ENCODE results near the gene DGKD.

Gene DGKD

GRCh38 chr2:233448220-233448559 is 93.9 kb downstream of the DGKD start:
- peak; percentile 75 for DNase-seq

GRCh38 chr2:233448575-233448974 is 94.3 kb downstream of the DGKD start:
- no peak for DNase-seq

DNA sequence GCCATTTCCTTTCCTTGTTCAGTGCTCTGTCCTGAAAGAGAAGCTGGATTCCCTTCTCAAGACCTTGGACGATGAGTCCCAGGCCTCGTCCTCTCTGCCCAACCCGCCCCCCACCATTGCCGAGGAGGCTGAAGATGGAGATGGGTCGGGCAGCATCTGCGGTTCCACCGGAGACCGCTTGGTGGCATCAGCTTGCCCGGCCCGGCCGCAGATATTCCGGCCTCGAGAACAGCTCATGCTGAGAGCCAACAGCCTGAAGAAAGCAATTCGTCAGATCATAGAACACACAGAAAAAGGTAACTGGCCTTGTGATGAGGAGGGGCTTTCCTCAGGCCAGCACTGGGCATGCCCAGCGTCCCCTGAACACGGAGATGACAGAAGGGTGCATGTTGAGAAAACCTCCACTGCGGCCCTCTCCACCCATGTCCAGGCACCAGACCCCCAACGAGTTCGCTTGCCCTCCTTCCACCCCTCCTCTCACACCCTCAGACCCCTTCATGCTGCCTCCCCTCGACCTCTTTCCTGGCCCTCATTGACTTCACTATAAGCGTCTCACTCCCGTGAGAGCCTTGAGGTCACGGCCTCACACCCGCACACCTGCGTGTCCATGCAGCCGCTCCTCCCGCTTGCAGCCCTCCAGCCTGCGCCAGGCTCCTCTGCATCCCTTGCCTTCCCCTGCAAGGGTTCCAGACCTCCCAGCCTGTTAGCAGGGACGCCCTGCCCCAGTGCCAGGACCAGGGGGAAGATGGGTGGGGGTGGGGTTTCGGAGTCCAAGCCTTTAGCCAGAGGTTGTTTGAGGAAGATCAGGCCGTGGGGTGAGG is 95.0 kb downstream of the DGKD start:
- DNase-seq, result peak; percentile 73

- DNase-seq, result peak; percentile 43
Observed at GRCh38 chr2:233449921-233450863, 95.9 kb downstream of the DGKD start.

GRCh38 chr2:233450864-233451575 is 96.7 kb downstream of the DGKD start:
- DNase-seq, result no peak

- DNase-seq, result no peak
Observed at GRCh38 chr2:233451950-233452349, 97.7 kb downstream of the DGKD start.

DNA sequence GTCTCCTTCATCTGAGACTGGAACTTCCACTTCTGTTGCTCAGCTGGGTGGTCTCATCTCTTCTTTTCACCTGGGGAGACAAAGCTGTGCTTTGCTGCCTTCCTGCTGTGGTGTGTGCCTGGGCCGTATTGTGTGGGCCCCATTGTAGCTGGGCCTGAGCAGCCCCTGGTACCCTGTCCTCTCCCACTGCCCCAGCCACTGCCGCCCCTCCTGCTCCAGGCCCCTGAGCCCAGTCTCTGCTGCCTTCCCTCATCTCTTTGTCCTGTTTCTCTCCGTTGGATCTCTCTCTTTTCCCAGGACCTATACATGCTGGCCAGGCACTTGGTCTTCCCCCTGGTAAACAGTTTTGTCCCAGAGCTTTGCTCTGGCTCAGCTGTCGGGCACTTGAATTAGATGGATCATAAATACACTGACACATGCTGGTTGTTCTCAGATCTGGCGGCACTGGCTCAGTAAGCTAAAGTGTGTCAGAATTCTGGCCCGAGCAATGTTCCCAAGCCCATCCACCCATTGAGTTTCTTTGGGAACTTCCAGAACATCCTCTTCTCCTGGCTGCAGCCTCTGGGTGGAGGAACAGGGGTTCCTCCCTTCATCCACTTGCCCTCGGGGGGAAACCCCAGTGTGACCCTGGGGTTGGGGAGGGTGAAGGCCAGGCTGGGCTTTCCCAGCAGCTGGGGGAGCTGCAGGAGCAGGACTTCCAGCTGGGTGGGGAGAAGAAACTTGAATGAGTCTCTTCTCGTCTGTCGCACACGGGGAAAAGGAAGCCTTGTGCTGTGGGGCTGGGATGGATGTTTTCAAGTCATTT is 99.0 kb downstream of the DGKD start:
- no peak for DNase-seq

- no peak for DNase-seq
Observed at GRCh38 chr2:233453916-233454315, 99.6 kb downstream of the DGKD start.

DNA sequence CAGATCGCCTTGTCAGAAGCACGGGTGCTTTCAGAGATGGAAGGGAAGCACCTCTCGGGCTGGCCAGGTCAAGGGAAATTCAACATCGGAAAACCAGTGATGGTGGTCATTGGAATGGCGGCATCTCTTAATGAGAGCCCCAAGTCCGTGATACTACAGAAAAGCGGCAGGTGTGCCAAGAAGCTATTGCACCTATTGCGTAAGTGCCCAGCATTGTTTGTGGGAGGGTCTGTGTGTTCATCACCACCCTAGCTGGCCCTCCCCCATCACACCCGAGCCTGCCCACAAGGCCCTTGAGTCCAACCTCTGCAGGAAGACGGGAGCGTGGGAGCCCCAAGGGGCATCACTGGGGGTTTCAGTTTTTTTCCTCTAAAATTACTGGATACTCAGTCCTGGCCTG is 100.7 kb downstream of the DGKD start:
- DNase-seq, result no peak

- DNase-seq, result no peak
Observed at GRCh38 chr2:233455491-233455890, 101.2 kb downstream of the DGKD start.

DNA sequence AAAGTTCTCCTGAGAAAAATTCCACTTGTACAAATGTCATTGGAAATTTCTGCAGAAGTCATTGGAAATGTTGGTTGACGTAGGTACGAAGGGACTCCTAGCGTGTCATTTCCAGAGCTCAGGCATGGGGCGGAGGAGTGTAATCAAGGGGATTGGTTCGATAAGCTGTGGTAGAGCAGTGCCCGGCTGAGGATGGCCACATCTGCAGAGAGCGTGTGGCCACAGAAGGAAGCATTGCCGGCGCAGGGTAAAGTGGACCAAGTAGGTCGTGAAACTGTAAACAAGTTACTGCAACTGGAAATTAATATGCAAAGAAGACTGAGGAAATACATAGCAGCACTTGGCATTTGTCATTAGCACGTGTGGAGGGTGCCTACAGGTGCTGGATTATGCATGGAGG is 101.8 kb downstream of the DGKD start:
- DNase-seq, result no peak

GRCh38 chr2:233456934-233457333 is 102.6 kb downstream of the DGKD start:
- DNase-seq, result no peak

- DNase-seq, result no peak
Observed at GRCh38 chr2:233457356-233457755, 103.1 kb downstream of the DGKD start.

GRCh38 chr2:233458031-233458610 is 103.8 kb downstream of the DGKD start:
- no peak for DNase-seq

DNA sequence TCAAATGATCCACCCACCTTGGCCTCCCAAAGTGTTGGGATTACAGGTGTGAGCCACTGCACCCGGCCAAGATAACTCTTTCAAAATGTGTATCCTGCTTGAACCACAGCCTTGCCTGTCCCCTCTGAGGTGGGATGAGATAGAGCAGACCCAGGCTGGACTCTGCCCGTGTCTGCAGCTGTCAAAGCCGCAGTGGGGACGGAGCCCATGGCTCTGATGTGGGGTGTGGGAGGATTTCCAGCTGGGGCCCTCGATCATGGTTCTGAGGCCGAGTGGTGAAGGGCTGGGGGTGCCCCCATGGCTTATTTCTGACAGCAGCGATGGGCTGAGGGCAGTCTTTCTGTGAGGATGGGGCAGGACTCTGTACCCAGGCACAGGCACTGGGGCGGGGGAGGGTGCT is 104.5 kb downstream of the DGKD start:
- no peak for DNase-seq

DNA sequence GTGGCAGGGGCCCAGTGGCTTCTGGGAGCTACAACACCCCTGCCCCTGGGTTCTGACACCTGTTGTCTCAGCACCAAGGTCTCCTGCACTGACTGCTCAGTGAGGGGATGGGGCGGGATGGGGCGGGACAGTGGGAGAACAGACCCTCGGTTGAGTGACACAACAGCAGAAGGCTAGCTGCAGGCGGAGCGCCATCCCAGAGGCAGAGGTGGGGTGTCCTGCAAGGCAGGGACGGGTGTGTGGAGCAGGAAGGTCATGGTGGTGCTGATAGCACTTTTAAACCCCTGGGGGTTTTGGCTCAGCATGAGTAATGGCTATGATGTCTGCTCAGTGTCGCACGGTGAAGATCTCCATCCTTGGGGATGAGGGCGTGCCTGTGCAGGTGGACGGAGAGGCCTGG is 105.1 kb downstream of the DGKD start:
- DNase-seq, result no peak

- DNase-seq, result no peak
Observed at GRCh38 chr2:233460726-233461441, 106.6 kb downstream of the DGKD start.

DNA sequence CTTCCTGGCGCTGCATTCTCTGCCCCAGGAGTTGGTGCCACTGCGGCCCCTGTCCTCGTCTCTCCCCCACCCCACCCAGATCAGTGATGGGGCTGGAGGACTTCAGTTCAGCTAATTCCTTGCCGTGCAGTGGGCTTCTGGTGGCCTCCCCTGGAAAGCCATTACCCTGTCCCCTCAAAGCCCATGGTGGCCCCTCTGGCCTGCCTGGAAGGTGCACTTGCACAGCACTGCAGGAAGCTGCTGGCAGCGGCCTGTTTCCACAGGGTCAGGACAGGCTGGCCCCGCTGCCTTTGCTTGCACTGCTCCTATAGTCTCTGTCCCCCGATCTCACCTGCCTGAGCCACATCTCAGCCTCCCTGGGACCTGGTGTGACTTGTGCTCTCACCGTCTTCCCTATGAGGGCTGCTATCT is 107.2 kb downstream of the DGKD start:
- DNase-seq, result no peak

DNA sequence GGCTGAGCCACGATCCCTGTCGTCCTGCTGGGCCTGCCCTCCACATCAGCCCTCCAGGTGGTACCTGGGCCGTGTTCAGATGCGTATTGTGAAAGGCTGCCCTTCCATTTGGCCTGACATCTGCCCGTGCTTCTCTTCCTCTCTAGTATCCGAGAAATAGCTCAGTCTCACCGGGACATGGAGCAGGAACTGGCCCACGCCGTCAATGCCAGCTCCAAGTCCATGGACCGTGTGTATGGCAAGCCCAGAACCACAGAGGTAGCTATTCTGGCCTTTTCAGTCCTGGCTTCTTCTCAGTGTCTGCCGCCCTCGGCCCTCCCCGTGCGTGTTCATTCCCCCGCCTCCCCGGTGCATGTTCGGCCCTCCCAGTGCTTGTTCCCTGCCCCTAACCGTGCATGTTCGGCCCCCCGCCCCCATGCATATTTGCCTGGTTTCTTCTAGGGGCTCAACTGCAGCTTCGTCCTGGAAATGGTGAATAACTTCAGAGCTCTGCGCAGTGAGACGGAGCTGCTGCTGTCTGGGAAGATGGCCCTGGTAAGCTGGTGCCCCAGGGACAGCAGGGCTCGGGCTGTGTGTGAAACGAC is 108.0 kb downstream of the DGKD start:
- no peak for DNase-seq

- DNase-seq, result no peak
Observed at GRCh38 chr2:233462826-233463470, 108.7 kb downstream of the DGKD start.

DNA sequence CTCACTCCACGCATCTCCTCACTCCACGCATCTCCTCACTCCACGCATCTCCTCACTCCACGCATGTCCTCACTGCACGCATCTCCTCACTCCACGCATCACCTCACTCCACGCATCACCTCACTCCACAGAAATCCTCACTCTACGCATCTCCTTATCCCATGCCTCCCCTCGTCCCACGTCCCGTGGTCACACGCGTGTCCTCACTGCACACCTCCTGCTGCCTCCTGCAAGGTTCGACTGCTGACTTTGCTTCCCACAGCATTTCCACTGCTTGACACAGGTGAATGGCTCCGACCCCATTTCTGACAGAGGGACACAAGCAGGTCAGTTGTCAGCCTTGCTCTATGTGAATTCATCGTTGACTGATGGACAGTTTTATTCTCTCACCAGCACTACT is 109.3 kb downstream of the DGKD start:
- no peak for DNase-seq
